ENCODE measurements around the gene EIF2S2. TPM values are rescaled to one million over a fixed set of nuclear protein-coding genes. Genes with fewer than 3 reads are reported as not detected.

Gene EIF2S2
- total RNA-seq, 2 experiments from 2014 or later, result 21.8 to 23.2 TPM

DNA sequence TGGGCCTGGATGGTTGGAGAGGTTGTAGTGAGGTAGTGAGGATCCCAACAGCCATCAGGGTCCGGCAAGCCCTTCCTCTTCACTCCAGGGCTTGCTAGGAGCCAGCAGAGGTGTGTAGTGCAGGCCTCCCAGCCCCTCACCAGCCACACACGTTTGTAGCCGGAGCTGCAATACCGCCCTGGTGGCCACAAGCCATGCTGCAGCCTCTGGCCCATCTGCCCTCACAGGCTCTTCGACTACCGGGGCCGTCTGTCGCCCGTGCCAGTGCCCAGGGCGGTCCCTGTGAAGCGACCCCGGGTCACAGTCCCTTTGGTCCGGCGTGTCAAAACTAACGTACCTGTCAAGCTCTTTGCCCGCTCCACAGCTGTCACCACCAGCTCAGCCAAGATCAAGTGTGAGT, 36.4 kb downstream of the EIF2S2 start:
- CTCF ChIA-PET, result no interaction called here
- H3K9me3 Mint-ChIP-seq, result no peaks in the 10 kb centered on the region

DNA sequence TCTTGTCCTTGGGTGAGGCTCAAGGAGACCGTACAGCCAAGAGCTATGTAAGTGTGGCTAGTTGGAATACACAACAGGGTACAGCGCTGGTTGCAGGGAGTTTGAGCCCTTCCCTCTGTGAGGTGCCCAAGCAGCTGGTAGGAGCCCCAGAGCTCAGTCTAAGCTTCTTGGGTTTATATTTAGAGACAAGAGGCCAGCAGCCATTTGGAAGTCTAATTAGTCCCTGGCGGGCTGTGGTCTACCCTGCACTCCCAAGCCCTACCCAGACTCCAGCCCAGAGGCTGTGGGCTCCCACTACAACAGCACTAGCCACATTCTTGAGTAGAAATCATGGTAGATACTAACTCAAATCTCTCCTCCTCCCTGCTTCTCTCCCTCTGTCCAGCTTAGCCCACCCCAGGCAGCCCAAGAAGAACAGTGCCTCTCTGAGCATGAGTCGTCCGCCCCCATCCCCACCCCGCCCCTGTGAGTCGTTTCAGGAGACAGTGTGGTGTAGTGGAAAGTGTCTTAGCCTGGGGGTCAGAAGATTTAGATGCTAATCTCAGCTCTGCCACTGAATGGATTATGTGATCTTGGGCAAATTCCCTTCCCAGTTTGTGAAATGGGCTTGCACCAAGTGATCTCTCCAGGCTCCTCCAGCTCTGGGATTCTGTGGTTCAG, 37.8 kb downstream of the EIF2S2 start:
- DNase-seq (no peak), ATAC-seq (ENCODE audit: poor library complexity) (no peak)
- Histone ChIP-seq H3K9me3 (ENCODE audit: control insufficient read depth in 1 of 2, insufficient read depth in 1 of 2, low read length in 2 of 2) (no peaks in the 10 kb centered on the region), H3K36me3 (ENCODE audit: insufficient read depth, low read length) (peaks cover 79% of the 10 kb centered on the region), H3K4me3 (ENCODE audit: low read length) (no peak overlapping the region), H3K4me1 (ENCODE audit: insufficient read depth, low read length) (peaks cover 8% of the 10 kb centered on the region), H3K27me3 (ENCODE audit: control insufficient read depth in 1 of 2, insufficient read depth in 2 of 2, low read length in 2 of 2) (no peaks in the 10 kb centered on the region), H3K27ac (ENCODE audit: low read depth in 1 of 2, low read length in 2 of 2) (no peak overlapping the region)
- POLR2A ChIA-PET, result no interaction called here
- H3K27ac Mint-ChIP-seq, result peak overlapping the region; percentile 67
- peaks cover 83% of the 10 kb centered on the region for H3K36me3 Mint-ChIP-seq (ENCODE audit: low read depth)
- H3K27me3 Mint-ChIP-seq, result no peaks in the 10 kb centered on the region
- TF ChIP-seq, protein P1, sequence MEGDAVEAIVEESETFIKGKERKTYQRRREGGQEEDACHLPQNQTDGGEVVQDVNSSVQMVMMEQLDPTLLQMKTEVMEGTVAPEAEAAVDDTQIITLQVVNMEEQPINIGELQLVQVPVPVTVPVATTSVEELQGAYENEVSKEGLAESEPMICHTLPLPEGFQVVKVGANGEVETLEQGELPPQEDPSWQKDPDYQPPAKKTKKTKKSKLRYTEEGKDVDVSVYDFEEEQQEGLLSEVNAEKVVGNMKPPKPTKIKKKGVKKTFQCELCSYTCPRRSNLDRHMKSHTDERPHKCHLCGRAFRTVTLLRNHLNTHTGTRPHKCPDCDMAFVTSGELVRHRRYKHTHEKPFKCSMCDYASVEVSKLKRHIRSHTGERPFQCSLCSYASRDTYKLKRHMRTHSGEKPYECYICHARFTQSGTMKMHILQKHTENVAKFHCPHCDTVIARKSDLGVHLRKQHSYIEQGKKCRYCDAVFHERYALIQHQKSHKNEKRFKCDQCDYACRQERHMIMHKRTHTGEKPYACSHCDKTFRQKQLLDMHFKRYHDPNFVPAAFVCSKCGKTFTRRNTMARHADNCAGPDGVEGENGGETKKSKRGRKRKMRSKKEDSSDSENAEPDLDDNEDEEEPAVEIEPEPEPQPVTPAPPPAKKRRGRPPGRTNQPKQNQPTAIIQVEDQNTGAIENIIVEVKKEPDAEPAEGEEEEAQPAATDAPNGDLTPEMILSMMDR (IDR thresholded peaks at IDR 0.05), result no peak
- no peak overlapping the region for H3K4me3 Mint-ChIP-seq
- peaks cover 23% of the 10 kb centered on the region for H3K4me1 Mint-ChIP-seq (ENCODE audit: low read depth)
- no peaks in the 10 kb centered on the region for H3K9me3 Mint-ChIP-seq
- intact Hi-C loops (cut with DNase I, micrococcal nuclease), result loop anchor here in 1 of 2 experiments (5.0 kb wide), 1 partner anchor 142 kb away; no protein-coding TSS in a partner anchor
- CTCF ChIA-PET, result no interaction called here

More for the DNA sequence above, 36.4 kb downstream of the EIF2S2 start:
- intact Hi-C loops (cut with DNase I, micrococcal nuclease), result no loop called here
- TF ChIP-seq, protein P1 (IDR thresholded peaks at IDR 0.05), result no peak
- ATAC-seq (ENCODE audit: poor library complexity) (no peak), DNase-seq (no peak)
- H3K9me3 ChIP-seq (ENCODE audit: control insufficient read depth in 1 of 2, insufficient read depth in 1 of 2, low read length in 2 of 2), result no peaks in the 10 kb centered on the region
- H3K4me3 ChIP-seq (ENCODE audit: low read length), result no peak overlapping the region
- Mint-ChIP-seq H3K4me3 (no peak overlapping the region), H3K27ac (no peak overlapping the region), H3K27me3 (no peaks in the 10 kb centered on the region), H3K36me3 (ENCODE audit: low read depth) (peaks cover 90% of the 10 kb centered on the region), H3K4me1 (ENCODE audit: low read depth) (peaks cover 13% of the 10 kb centered on the region)
- POLR2A ChIA-PET, result interaction anchor here (1.5 kb wide), 1 partner anchor 25 kb away, joined by 3 read pairs; no protein-coding TSS in a partner anchor
- H3K4me1 ChIP-seq (ENCODE audit: insufficient read depth, low read length), result peaks cover 3% of the 10 kb centered on the region
- no peaks in the 10 kb centered on the region for H3K27me3 ChIP-seq (ENCODE audit: control insufficient read depth in 1 of 2, insufficient read depth in 2 of 2, low read length in 2 of 2)
- peaks cover 90% of the 10 kb centered on the region for H3K36me3 ChIP-seq (ENCODE audit: insufficient read depth, low read length)
- H3K27ac ChIP-seq (ENCODE audit: low read depth in 1 of 2, low read length in 2 of 2), result no peak overlapping the region

DNA sequence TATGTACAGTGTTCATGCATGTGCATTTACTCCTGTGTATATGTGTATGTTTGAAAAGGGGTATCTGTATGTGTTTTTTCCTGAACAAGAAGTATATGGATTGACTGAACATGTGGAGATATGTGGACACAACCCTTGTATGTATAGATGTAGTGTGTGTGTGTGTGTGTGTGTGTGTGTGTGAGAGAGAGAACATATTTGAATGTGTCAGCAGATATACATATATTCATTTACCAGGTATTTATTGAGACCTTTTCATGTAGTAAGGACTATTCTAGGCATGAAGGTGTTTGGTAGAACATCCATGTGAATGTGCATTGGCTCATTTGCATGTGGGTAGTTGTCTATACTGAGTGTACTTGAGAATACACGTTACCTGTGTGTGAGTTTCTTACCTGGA, 39.3 kb downstream of the EIF2S2 start:
- DNase-seq (no peak), ATAC-seq (ENCODE audit: poor library complexity) (no peak)
- H3K36me3 ChIP-seq (ENCODE audit: insufficient read depth, low read length), result peaks cover 64% of the 10 kb centered on the region
- H3K36me3 Mint-ChIP-seq (ENCODE audit: low read depth), result peaks cover 69% of the 10 kb centered on the region
- peaks cover 13% of the 10 kb centered on the region for H3K4me1 ChIP-seq (ENCODE audit: insufficient read depth, low read length)
- H3K9me3 Mint-ChIP-seq, result no peaks in the 10 kb centered on the region
- CTCF ChIA-PET, result interaction anchor here (0.9 kb wide), 1 partner anchor 57 kb away, joined by 3 read pairs; no protein-coding TSS in a partner anchor
- TF ChIP-seq, protein P1 (IDR thresholded peaks at IDR 0.05), result no peak
- no peaks in the 10 kb centered on the region for H3K9me3 ChIP-seq (ENCODE audit: control insufficient read depth in 1 of 2, insufficient read depth in 1 of 2, low read length in 2 of 2)
- POLR2A ChIA-PET, result no interaction called here
- intact Hi-C loops (cut with DNase I, micrococcal nuclease), result loop anchor here in 1 of 2 experiments (5.0 kb wide), 1 partner anchor 140 kb away; no protein-coding TSS in a partner anchor
- H3K27ac Mint-ChIP-seq, result peak overlapping the region; percentile 10
- no peak overlapping the region for H3K27ac ChIP-seq (ENCODE audit: low read depth in 1 of 2, low read length in 2 of 2)
- H3K4me1 Mint-ChIP-seq (ENCODE audit: low read depth), result peaks cover 37% of the 10 kb centered on the region
- no peak overlapping the region for H3K4me3 ChIP-seq (ENCODE audit: low read length)
- no peak overlapping the region for H3K4me3 Mint-ChIP-seq
- no peaks in the 10 kb centered on the region for H3K27me3 Mint-ChIP-seq
- no peaks in the 10 kb centered on the region for H3K27me3 ChIP-seq (ENCODE audit: control insufficient read depth in 1 of 2, insufficient read depth in 2 of 2, low read length in 2 of 2)

All from CD4-positive, alpha-beta T cell (primary cell).